GM03348 (cell line): Measurements from ENCODE around the gene INHBA.
A peak's percentile ranks its signal among the peaks of the same experiment; 100 is the strongest.

Experiments
- DNase-seq: peaks from one replicate; pipeline ENCODE4 v3.0.0; 2012; ENCODE audit warnings: low spot score

INHBA gene

GRCh38 chr7:41688906-41689305 is 14.0 kb downstream of the INHBA start:
- DNase-seq, result no peak

- no peak for DNase-seq
Observed at GRCh38 chr7:41688012-41688625, 14.8 kb downstream of the INHBA start.

- no peak for DNase-seq
Observed at GRCh38 chr7:41685684-41686083, 17.2 kb downstream of the INHBA start.

GRCh38 chr7:41682422-41682821 is 20.5 kb downstream of the INHBA start:
- DNase-seq, result no peak

GRCh38 chr7:41679566-41679965 is 23.3 kb downstream of the INHBA start:
- DNase-seq, result no peak

GRCh38 chr7:41674505-41675023 is 28.3 kb downstream of the INHBA start:
- DNase-seq, result no peak

GRCh38 chr7:41661596-41661995 is 41.3 kb downstream of the INHBA start:
- DNase-seq, result no peak

- no peak for DNase-seq
Observed at GRCh38 chr7:41659539-41659938, 43.4 kb downstream of the INHBA start.

- DNase-seq, result peak; percentile 27
Observed at GRCh38 chr7:41656366-41656765, 46.5 kb downstream of the INHBA start.

GRCh38 chr7:41655426-41655825 is 47.5 kb downstream of the INHBA start:
- DNase-seq, result no peak

- DNase-seq, result no peak
Observed at GRCh38 chr7:41652267-41652666, 50.6 kb downstream of the INHBA start.

GRCh38 chr7:41648501-41648900 is 54.4 kb downstream of the INHBA start:
- DNase-seq, result no peak

GRCh38 chr7:41643616-41644015 is 59.3 kb downstream of the INHBA start:
- no peak for DNase-seq

- no peak for DNase-seq
Observed at GRCh38 chr7:41641665-41642014, 61.2 kb downstream of the INHBA start.

GRCh38 chr7:41641011-41641664 is 61.8 kb downstream of the INHBA start:
- no peak for DNase-seq

- peak; percentile 3 for DNase-seq
Observed at GRCh38 chr7:41640487-41640886, 62.4 kb downstream of the INHBA start.

- DNase-seq, result peak; percentile 12
Observed at GRCh38 chr7:41637049-41637448, 65.8 kb downstream of the INHBA start.
